ENCODE measurements around the gene AP5S1.

The AP5S1 gene

DNA sequence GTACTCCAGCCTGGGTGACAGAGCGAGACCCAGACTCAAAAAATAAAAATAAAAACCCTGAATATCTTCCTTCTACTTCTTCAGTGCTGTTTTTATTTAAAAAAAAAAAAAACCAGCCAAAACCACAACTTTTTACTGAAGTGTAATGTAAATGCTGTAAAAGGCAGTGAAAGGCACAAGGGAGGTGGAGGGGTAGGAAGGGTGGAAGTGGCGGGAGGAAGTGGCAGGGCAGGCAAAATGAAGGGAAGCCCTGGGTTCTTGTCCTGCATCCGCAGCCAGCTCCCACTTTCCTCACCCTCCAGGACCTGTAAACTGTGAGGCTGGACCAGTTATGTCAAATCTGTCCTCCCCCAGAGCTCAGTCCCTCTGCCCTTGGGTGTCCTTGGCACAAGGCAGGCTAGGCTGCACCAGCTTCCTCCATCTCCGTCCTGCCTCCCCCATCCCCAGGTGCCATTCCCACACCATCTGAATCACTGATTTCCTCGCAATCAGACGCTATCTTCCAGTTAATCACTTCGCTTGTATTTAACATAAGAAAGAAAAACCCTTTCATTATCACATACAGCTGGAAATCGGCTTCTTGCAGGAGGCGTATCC is 55.1 kb downstream of the AP5S1 start:
- DNase-seq (ENCODE audit: low read depth in 2 of 2), result no peak

DNA sequence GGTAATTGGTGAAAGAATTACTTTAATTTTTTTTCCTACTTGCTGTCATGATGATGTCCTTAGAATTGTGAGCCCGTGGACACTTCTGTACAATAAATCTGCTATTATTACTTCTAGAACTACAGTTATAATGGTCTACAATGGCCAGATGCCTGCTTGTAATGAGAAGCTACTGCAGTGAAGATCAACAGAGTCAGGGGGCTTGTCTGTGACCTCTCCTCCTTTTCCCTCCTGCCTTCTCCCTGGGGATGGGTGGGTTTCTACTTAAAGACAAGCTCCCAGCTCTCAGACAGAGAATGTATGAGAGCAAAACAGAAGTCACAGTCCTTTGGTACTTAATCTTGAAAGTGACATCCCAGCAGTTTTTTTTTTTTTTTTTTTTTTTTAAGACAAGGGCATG is 55.7 kb downstream of the AP5S1 start:
- DNase-seq (ENCODE audit: low read depth in 2 of 2), result no peak

DNA sequence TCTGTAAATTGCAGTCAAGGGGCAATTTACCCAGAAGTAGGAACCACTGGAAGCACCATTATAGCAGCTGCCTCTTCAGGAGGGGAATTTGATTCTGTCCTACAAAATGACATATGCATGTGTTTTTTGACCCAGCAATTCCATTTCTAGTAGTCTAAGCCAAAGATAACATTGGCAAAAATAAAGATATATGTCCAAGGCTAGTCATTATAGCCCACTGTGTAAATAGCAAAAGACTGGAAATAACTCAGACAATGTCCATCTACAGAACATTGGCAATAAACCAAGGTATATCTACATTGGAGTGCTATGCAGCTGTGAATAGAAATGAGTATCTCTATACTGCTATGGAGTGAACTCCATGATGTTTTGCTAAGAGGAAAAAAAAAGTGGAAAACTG is 56.3 kb downstream of the AP5S1 start:
- no peak for DNase-seq (ENCODE audit: low read depth in 2 of 2)

Data from stimulated activated CD8-positive, alpha-beta memory T cell treated with anti-CD3 and anti-CD28 coated beads, Interleukin-7, amount 100 ng/mL, for 4 hours (primary cell).